ENCODE measurements around the gene HEXD. TPM values are rescaled to one million over a fixed set of nuclear protein-coding genes. Genes with fewer than 3 reads are reported as not detected.
"Not testable (repeated sequence)": the region's sequence is repeated elsewhere in the genome, so short reads cannot be mapped to it uniquely, and the experiment has no call there.

Gene HEXD
- polyA plus RNA-seq, 3 donors = 39.6 to 49.9 (median 41.9) TPM

DNA sequence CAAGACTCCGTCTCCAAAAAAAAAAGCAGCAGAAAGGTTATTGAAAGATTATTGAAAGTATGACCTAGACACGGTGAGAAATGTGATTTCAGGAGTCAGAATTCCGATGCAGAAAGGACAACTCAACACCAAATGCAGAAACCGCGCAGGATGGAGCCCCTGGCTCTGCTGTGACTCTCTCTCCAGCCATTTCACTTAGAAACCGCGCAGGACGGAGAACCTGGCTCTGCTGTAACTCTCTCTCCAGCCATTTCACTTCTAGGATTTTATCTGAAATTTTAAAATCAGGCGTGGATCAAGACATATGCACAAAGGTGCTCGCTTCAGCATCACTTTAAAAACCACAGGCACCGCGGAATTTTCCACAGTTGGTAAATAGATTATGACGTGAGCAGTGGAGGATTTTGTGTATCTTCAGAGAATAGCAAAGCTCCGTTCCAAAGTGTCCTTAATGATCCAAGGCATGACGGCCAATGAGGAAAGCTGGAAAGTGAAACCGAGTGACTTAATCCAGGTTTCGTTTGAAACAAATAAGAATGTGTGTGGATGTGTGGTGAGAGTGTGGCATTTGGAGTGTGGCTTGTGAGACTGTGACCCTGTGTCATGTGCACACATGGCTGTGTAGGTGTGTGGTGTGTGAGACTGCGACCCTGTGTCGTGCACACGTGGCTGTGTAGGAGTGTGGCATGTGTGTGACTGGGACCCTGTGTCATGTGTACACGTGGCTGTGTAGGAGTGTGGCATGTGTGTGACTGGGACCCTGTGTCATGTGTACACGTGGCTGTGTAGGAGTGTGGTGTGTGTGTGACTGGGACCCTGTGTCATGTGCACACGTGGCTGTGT, 37.1 kb upstream of the HEXD start:
- DNase-seq = no peak

DNA sequence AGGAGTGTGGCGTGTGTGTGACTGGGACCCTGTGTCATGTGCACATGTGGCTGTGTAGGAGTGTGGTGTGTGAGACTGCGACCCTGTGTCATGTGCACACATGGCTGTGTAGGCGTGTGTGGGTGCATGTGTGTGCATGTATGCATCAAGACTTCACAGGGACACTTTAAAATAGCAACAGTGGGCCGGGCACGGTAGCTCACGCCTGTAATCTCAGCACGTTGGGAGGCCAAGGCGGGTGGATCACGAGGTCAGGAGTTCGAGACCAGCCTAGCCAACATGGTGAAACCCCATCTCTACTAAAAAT, 36.5 kb upstream of the HEXD start:
- DNase-seq = not testable (repeated sequence)

DNA sequence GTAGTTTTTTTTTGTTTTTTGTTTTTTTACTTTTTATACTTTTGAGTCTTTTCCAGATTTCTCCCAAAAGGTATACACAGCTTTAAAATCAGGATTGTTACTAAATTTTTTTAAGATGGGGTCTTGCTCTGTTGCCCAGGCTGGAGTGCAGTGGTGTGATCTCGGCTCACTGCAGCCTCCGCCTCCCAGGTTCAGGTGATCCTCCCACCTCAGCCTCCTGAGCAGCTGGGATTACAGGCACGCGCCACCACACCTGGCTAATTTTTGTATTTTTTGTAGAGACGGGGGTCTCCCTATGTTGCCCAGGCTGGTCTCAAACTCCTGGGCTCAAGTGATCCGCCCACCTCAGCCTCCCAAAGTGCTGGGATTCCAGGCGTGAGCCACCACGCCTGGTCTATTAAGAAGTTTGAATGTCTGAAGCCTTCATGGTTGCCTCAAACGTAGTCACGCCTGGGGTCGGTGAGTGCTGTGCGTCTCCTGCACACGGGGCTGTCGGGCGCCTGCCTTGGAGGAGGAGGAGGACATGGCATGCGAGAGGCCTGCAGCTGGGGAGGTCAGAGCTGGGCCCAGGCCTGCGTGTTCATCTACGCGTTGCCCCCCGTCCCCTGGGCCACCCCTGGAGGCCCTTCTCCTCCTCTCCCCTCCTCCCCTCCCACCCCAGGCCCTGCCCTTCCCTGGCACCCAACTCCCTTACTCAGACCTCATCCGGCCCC, 35.8 kb upstream of the HEXD start:
- DNase-seq = not testable (repeated sequence)

DNA sequence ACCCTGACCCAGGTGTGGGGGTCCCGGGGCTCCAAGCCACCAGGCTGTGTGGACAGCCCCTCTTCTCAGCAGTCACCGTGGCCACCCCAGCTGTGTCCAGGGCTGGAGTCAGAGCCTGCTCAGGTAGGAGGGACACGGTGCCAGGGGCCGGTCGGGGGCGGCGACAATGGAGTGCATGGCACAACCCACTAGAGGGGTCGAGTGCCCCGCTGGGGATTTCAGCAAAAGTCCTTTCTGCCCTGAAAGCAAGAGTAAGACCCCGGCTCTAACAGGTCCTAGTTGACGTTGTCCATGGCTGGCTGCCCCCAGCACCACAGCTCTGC, 35.3 kb upstream of the HEXD start:
- no peak for DNase-seq

DNA sequence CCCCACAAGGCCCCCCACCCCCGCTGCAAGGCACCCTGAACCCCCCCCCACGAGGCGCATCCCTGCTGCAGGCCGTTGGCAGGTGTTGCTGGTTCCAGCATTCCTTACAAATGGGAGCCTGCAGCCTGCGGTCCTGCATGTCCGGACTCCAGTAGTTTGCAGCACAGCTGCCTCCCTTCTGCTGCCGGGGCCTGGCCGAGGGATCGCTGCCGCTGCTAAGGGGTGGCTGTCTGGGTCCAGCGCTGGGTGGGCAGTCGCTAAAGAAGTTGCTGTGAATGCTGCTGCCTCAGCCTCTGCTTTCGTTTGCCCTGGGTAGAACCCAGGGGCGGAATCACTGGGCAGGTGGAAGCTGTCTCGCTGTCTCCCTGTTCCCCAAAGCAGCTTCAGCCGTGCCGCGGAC, 34.7 kb upstream of the HEXD start:
- no peak for DNase-seq

DNA sequence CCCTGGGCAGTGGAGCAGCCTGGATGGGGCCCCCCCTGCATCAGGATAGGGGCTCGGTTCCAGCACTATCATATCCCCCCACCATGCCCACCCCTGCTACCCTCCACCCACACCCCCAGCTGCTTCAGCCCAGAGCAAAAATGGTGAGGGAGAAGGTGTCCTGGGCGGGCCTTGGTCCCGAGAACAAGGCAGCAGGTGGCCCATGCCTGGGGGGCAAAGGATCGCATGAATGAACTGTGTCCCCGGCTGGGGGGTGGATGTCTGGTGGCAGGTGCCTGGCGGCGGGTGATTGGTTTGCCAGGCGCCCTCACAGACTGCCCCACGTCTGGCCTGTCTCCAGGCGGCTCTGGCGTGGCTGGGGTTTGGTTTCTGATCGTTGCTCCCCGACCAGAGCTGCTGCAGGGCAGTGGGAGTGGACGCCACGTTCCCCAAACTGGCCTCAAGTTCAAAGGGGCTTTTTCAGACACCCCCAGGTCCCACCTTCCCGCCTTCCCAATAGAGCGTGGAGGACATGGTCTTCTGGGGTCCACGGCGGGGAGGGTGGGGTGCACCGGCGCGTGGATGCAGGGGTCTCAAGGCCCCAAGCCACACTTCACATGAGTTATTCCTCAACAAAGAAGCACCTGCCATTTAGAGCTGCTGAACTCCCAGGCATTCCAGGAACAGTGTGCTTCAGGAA, 34.0 kb upstream of the HEXD start:
- DNase-seq = no peak

DNA sequence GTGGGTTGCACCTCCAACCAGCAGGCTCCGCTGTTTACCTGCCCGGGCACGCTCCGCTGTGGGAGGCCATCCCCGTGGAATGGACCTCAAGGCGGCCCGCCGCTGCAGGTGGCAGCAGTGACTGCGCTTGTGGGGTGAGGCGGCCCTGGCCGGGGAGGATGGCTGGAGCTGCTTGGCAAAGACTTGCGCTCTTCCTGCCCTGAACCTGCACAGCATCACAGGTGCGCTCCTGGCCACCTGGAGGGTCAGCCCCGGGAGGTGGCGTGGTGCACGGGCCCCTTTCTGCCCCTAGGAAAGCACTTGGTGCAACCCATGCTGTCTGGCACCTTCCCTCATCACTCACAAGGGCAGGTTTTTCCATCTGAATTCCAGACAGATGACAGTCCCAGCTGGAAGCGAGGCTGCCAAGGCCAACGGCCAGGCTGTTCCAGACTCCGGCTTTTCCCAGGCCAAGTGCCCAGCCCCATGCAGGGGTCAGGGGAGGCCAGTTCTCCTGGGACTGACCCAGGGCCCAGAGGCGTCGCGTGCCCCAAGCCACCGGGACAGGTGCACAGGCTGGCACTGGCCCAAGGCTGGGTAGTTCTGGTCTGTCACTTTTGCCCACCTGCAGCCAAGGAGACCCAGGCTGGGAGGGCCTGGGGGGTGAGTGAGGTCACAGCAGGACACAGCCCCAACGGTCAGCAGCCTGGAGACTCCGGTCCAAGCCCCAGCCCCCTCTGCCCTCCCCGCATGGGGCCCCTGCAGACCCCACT, 33.2 kb upstream of the HEXD start:
- DNase-seq = no peak

DNA sequence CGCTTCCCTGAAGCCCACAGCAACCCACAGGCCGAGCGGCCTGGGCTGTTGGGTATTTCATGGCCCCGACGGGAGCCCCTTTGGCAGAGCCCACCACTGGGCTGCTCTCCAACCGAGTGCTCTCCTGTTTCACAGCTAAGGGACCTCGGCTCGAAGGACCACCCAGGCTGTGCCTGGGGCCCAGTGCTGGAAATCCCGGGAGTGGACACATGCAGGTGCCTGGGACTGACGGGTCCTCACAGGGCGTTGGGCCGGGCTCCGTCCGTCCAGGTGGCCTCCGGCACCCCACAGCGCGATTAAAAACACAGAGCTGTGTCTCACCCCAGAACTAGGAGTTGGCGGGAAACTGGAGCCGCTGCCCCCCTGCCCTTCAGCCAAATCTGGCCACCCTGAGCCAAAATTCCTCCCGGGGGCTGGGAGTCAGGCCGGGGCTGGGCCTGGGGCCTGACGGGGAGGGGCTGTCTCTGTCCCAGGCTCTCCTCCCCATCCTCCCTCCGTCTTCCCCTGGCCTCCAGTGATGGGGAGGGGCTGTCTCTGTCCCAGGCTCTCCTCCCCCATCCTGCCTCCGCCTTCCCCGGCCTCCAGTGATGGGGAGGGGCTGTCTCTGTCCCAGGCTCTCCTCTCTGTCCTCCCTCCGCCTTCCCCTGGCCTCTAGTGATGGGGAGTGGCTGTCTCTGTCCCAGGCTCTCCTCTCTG, 32.4 kb upstream of the HEXD start:
- DNase-seq = no peak

DNA sequence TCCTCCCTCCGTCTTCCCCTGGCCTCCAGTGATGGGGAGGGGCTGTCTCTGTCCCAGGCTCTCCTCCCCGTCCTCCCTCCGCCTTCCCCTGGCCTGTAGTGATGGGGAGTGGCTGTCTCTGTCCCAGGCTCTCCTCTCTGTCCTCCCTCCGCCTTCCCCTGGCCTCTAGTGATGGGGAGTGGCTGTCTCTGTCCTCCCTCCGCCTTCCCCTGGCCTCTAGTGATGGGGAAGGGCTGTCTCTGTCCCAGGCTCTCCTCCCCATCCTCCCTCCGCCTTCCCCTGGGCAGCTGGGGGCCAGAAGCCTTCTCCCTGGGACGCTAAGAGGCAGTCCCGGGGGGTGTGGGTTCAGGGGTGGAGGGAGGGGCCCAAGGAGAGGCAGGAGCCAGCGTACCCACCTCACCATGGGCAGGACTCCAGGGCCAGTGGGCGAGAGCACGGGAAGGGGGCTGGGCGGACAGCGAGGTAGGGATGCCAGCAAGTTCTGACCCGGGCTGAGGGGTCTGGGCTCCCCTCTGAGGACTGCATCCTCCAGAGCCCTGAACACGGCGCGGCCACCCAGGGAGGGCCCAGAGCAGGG, 31.8 kb upstream of the HEXD start:
- no peak for DNase-seq

DNA sequence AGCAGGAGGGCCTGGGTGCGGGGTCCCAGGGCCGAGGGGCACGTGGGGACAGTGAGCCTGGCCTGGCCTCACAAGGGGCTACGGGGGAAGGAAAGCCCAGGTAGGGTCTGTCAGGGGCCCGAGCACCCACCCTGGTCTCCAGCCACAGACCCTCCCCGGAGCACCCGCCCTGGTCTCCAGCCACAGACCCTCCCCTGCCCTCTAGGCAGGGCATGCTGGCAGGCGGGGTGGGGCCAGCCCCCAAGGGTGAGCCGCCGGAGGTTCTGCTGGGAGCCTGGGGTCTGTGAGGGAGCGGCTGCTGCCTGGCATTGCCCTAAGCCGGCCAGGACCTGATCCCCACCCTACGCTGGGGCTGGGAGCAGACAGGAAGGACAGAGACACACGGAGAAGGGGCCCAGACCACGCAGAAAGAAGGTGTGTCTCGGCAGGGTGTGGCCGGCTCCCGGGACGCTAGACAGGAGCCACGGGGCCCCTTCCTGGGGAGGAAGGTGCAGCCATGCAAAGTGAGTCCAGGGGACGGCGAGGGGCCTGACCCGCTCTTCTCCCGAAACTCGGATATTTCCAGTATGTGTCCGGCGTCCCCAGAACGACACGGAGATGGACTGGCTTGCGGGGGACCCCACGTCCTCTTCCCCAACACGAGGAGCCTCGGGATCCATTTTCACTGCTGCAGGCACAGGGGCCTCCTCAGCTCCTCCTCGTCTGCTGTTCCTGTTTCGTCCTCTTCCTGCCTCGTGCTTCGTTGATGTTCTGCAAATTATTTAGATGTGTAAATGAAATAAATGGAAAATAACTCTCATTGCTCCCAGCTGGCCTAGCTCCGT, 31.1 kb upstream of the HEXD start:
- no peak for DNase-seq

DNA sequence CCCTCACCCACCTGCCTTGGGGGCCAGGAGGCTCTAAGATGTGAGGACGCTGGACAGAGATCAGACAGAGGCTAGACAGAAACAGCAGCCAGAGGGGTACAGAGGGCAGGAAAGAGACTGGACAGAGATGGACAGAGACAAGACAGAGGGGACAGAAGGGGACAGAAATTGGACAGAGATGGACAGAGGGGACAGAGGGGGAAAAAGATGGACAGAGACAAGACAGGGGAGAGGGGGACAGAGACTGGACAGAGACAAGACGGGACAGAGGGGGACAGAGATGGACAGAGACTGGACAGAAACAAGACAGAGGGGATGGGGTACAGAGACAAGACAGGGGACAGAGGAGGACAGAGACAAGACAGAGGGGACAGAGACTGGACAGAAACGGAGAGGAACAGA, 30.4 kb upstream of the HEXD start:
- no peak for DNase-seq

DNA sequence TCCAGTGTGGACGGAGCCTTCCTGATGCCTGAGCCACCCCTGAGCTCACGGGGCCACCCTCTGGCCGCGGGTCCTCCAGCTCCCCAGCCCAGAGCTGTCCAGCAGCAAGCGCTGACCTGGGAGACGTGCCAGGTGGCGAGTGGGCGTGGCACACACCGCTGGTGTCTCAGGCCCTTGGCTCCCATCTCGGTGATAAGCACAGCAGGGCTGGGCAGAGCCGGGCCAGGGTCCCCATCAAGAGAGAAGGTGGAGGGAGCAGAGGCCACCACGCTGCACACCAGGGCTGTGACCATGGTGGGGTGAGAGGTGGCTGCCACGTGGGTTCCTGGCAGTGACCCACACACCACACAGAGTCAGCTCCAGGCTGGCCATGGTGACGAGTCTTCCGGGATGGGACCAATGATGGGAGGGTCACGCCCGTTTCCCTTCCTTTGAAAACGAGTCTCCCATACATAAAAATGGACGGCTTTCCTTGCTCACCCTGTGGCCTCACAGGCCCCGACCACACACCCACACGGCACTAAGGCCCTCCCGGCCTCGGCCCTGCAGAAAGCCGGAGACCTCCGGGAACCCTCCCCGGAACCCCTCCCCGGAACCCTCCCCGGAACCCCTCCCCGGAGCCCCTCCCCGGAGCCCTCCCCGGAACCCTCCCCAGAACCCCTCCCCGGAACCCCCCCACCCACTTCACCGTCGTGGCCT, 29.8 kb upstream of the HEXD start:
- no peak for DNase-seq

DNA sequence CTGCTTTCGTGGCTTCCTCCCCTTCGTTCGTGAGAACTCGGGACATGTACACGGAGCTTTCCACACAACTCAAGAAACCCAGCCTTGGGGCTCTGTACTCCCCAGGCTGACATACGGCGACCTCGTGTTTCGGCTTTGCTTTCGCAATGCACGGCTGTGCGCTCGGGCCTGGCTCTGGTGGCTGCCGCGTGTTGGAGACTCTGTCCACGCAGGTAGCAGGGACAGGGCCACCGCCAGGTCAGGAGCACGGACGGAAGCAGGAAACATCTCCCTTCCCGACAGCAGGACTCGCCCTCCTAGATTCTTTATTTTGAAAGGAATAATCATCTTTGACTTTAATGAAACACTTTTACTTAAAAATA, 29.2 kb upstream of the HEXD start:
- no peak for DNase-seq

DNA sequence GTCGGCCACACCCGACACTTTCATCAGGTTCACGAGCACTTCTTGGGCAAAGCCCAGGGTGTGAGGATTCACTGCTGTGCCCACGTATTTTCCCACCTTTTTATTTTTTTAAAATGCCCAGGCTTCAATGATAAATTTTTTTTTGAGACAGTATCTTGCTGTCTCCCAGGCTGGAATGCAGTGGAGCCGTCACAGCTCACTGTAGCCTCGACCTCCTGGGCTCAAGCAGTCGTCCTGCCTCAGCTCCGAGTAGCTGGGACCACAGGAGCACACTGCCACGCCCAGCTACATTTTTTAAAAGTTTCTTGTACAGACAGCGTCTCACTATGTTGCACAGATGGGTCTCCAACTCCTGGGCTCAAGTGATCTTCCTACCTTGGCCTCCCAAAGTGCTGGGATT, 28.8 kb upstream of the HEXD start:
- DNase-seq = no peak

DNA sequence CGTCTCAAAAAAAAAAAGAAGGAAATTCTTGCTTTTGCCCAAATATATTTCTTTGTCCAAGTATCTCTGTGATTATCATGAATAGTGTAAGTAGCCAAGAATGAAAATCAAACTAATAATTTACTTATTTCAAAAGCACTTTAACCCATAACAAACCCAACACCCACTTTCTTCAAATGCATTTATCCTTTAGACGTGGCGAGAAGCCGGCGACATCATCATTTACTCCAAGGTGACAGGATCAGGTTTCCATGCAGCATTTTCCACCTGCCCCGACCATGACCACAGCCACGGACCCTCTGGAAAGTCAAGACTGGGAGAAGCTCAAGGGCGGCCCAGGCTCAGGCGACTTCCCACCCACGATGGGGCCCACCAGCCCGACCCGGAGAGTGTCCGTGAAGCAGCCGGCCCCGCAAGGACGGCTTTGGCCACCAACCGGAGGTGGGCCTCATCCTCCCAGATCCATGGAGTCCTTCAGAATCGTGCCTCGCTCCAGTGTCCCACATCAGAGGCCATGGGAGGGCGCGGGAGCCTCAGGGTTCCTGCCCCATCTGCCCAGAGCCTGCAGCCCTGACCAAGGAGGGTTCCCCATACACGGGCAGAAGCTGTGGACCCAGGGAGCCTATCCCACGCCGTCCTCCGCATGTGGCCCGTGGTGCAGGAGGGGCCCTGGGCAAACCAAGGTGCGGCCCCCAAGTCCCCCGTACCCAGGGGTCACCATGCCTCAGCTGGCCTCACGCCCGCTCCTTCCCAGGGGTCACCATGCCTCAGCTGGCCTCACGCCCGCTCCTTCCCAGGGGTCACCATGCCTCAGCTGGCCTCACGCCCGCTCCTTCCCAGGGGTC, 27.9 kb upstream of the HEXD start:
- no peak for DNase-seq

DNA sequence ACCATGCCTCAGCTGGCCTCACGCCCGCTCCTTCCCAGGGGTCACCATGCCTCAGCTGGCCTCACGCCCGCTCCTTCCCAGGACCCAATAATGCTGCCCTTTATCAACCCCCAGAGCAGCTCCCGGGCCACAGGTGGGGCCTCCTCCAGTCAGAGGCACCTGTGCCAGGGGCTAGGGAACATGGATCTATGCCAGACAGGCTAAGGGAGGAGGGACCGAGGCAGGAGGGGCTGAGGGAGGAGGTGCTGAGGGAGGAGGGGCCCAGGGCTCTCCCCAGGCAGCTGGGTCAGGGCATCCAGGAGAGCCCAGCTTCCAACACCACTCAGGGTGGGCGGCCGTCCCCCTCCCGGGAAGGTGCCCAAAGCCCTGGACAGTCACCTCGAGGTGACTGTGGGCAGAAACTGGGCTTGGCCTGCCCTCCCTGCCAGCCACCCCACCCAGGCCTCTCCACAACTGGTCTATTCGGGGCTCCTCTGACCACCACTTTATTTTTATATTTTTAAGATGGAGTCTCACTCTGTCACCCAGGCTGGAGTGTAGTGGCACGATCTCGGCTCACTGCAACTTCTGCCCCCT, 27.2 kb upstream of the HEXD start:
- DNase-seq = no peak

DNA sequence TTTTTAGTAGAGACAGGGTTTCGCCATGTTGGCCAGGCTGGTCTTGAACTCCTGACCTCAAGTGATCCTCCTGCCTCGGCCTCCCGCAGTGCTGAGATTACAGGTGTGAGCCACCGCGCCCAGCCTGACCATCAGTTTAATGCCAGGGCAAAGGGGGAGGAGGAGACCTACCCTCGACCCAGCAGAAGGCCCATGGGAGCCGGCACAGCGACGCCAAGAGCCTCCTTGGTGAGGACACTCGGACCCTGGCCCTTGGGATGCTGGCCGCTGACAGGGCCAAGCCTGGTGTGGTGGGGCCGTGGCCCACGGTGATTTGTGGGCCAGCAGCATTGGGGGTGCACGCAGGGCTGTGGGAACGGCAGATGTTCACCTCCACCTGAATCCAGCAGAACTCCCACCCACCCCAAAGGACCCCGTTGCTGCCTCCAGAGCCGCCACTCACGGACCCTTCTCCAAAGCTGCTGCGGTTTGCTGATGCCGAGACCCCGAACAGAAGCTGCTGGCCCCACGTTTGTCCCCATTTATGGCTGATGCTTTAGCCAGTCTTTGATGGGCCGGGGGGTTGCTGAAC, 26.6 kb upstream of the HEXD start:
- no peak for DNase-seq

DNA sequence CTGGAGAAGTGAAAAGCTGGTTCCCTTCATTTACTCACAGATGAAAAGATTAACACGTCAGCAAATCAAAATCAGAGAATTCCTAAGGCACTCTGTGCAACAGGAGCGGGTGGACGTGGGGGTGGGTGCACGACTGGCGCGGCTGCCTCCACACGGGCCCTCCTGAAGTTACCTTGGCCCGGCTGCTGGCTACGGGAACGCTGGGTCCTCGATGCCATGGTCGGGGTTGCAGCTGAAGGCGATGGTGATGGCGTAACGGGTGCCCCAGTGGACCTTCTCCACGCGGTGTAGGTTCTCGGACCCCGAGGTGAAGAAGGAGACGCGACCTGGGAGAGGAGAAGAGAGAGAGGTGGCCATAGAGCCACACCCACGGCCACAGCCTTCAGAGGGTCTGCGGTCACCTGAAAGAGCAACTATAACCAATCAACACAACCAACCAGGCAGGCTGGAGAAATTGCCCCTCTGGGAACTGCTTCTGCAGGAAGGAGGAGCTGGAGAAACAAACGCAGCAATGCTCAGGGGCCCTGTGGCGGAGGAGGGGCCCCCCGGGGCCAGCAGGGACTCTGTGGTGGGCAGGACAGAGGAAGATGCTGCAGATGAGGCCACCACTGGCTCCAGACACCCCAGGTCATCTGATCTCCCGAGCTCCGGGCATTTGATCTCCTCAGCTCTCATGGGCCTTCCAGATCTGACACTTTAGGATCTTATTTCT, 25.8 kb upstream of the HEXD start:
- no peak for DNase-seq

Measured in renal pelvis (tissue), 4 donors.